AG04450 (cell line): Measurements from ENCODE around the gene SPTLC1. TPM values are rescaled to one million over a fixed set of nuclear protein-coding genes. Genes with fewer than 3 reads are reported as not detected.

Experiments
- CTCF ChIA-PET: fragments of 300-600, 350-600 bp; formaldehyde crosslinking; extraction: SDS; loops from one replicate; lab custom pipeline; 2022; ENCODE audit warnings: antibody characterized with exemption, inconsistent platforms; lab: Charles Lee
- POLR2A ChIA-PET: fragments of 350-600 bp; formaldehyde crosslinking; extraction: SDS; loops from one replicate; lab custom pipeline; 2021; ENCODE audit warnings: antibody characterized with exemption, inconsistent platforms; lab: Yijun Ruan, JAX
- DNase-seq: peaks from one replicate; pipeline ENCODE4 v3.0.0-alpha.2; 2011; ENCODE audit warnings: low read depth, low spot score
- H3K27ac ChIP-seq: one replicate; pipeline ENCODE4 v1.5.1; 2012; ENCODE audit warnings: low read depth, low read length, control low read depth
- H3K27me3 ChIP-seq: one replicate; pipeline ENCODE4 v1.6.0; 2012; ENCODE audit warnings: low read length; ENCODE audit not compliant: control insufficient read depth, insufficient read depth
- H3K4me3 ChIP-seq: 2 replicates; pipeline ENCODE4 v1.5.1; 2011; ENCODE audit warnings: mild to moderate bottlenecking, low read depth, low read length, control low read depth
- H3K9me3 ChIP-seq: 2 replicates; pipeline ENCODE4 v1.5.1; 2012; ENCODE audit warnings: low read length; ENCODE audit not compliant: control insufficient read depth, insufficient read depth
- polyA plus RNA-seq: library from polyadenylated mRNA; depleted of rRNA; stranded (reverse); fragments of >200 nt; gene quantifications from 2 replicates; pipeline ENCODE4 v1.2.3, GENCODE V29; 2011
- TF ChIP-seq, protein P1 (sequence below): IDR thresholded peaks from 2 replicates; pipeline ENCODE4 v1.5.1; 2011; ENCODE audit warnings: low read depth, low read length, control low read depth, inconsistent platforms

SPTLC1 gene
- polyA plus RNA-seq, 1 experiment = 140 TPM

DNA sequence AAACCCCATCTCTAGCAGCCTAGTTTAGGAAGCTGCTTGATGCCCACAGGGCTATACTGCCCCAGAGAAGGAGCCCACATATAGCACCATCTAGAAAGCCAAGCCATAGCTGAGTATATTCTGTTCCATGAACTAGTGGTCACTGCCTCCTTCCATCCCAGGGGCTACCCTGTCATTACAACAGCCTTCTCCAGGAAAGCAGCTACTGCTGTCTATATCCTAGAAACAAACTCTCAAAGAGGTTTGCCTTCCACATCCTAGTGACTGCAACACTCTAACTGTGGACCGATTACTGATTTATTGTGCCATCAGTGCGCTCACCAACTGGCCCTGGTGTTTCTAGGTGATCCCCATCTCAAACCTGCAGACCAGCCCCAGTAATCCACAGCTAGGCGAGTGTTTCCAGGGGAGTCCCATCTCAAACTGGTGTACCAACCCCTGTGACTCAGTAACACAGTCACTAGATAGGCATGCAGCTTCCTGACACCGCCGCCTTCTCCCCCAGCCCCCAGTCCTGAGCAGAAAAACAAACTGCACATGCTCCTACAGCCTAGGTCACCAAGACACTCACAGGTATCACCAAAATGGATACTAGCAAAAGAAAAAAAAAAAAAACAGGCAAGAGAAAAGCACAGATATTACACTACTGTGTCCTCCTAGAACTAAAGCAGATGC lies 14.8 kb downstream of the SPTLC1 start:
- DNase-seq = peak; percentile 29
- Histone ChIP-seq H3K4me3 (no peak overlapping the region), H3K27me3 (no peaks in the 10 kb centered on the region), H3K27ac (no peak overlapping the region), H3K9me3 (no peaks in the 10 kb centered on the region; the same call in 1 of the 2 replicates)
- TF ChIP-seq, protein P1, sequence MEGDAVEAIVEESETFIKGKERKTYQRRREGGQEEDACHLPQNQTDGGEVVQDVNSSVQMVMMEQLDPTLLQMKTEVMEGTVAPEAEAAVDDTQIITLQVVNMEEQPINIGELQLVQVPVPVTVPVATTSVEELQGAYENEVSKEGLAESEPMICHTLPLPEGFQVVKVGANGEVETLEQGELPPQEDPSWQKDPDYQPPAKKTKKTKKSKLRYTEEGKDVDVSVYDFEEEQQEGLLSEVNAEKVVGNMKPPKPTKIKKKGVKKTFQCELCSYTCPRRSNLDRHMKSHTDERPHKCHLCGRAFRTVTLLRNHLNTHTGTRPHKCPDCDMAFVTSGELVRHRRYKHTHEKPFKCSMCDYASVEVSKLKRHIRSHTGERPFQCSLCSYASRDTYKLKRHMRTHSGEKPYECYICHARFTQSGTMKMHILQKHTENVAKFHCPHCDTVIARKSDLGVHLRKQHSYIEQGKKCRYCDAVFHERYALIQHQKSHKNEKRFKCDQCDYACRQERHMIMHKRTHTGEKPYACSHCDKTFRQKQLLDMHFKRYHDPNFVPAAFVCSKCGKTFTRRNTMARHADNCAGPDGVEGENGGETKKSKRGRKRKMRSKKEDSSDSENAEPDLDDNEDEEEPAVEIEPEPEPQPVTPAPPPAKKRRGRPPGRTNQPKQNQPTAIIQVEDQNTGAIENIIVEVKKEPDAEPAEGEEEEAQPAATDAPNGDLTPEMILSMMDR = no peak
- ChIA-PET POLR2A (interaction anchor here (0.7 kb wide), 2 partner anchors 17 to 64 kb away, joined by 4 to 5 read pairs; no protein-coding TSS in a partner anchor), CTCF (no interaction called here)

DNA sequence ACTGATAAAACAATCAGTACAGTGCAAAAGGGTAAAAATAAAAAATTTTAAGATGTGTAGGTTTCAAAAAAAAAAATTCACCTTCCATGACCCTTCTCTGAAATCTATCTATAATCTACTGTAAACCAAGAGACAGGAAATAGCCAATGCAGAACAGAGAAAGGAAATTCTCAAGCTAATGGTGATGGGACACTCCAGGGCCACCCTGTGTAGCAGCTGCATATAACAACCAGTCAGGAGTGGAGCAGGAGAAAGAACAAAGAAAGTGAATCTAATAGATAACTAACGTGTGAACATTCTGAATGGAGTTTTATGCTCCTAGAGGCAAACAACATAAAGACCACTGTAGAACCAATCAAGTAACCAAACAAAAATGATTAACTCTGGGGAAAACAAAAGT lies 16.6 kb downstream of the SPTLC1 start:
- Histone ChIP-seq H3K27me3 (no peaks in the 10 kb centered on the region), H3K27ac (no peak overlapping the region), H3K4me3 (no peak overlapping the region), H3K9me3 (no peaks in the 10 kb centered on the region)
- DNase-seq = no peak
- ChIA-PET POLR2A (no interaction called here), CTCF (no interaction called here)
- TF ChIP-seq, protein P1 = no peak

DNA sequence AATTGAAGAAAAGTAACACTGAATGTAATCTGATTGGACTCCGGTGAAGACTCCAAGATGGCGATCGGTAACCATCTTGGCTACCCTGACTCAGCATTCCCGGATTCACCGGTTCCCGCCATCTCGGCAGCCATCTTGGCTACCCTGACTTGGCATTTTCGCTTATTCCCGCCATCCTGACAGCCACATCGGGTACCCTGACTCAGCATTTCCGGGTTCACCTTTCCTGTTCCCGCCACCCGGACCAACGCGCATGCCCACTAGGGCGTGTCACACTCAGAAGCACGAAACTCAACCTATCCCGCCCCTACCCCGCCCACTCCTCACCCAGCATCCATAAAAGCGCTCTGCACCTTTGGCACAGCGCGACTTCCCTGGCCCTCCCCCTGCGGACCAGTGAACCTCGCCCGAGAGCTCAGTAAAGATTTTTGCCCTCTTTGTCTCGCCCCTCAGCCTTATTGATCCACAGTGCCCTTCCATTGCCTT lies 17.2 kb downstream of the SPTLC1 start:
- Histone ChIP-seq H3K9me3 (no peaks in the 10 kb centered on the region), H3K4me3 (no peak overlapping the region), H3K27me3 (no peaks in the 10 kb centered on the region), H3K27ac (no peak overlapping the region)
- no peak for DNase-seq
- CTCF ChIA-PET = no interaction called here
- POLR2A ChIA-PET = no interaction called here
- TF ChIP-seq, protein P1 = no peak

DNA sequence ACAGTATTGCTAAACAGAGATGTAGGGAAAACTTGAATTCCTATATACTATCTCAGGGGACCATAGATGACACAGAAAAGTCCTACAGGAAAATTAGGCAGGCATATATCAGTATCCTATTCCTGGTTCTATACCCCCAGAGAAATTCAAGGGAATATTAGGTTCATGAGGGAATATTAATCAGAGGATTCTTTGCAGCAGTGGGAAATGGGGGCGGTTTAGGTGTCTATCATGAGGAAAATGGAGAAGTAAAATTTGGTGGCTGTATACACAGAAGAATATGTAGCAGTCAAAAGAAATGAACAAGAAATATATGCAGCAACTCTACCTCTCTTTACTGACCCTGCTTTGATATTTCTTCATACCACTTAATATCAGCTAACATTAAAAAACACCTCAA lies 20.0 kb downstream of the SPTLC1 start:
- DNase-seq = no peak
- Histone ChIP-seq H3K4me3 (no peak overlapping the region), H3K27me3 (no peaks in the 10 kb centered on the region), H3K9me3 (no peaks in the 10 kb centered on the region), H3K27ac (no peak overlapping the region)
- ChIA-PET POLR2A (interaction anchor here (1.1 kb wide), 1 partner anchor 19 kb away, joined by 3 read pairs; no protein-coding TSS in a partner anchor), CTCF (no interaction called here)
- TF ChIP-seq, protein P1 = no peak

DNA sequence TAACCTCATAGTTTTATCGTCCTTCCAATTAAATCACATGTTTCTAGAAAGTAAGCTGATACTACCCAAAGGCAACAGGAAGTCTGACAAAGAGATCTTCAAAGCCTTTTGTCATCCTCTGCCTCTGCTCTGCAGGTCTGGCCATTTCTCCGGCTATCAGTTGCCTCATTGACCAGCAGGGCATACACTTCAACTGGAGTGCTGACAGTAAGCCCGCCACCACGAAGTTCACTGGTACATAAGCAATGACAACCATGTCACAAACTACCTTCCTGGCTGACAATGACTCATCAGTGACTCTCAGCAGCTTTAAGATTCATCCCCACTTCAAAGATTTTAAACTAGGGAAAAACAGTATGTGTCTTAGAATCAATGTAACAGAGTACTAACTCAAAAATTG lies 20.6 kb downstream of the SPTLC1 start:
- Histone ChIP-seq H3K27me3 (no peaks in the 10 kb centered on the region), H3K4me3 (no peak overlapping the region), H3K9me3 (no peaks in the 10 kb centered on the region), H3K27ac (no peak overlapping the region)
- POLR2A ChIA-PET = interaction anchor here (1.1 kb wide), 1 partner anchor 20 kb away, joined by 3 read pairs; no protein-coding TSS in a partner anchor
- CTCF ChIA-PET = no interaction called here
- TF ChIP-seq, protein P1 = no peak
- no peak for DNase-seq
